Loucy (cell line): ENCODE results near the gene VCL.

Experiments used
- H2AFZ ChIP-seq: fragments of 200-600 bp; sonication (generic); 2 replicates; pipeline ENCODE4 v1.6.0; 2016; ENCODE audit warnings: antibody characterized with exemption, mild to moderate bottlenecking, low read length, moderate library complexity
- H3F3A ChIP-seq: fragments of 200-600 bp; 2 replicates; pipeline ENCODE4 v1.6.0; 2016; ENCODE audit warnings: antibody characterized with exemption, low read depth, mild to moderate bottlenecking
- H3K27me3 ChIP-seq: fragments of 200-600 bp; sonication (generic); 2 replicates; pipeline ENCODE4 v1.6.1; 2014; ENCODE audit warnings: low read length, mild to moderate bottlenecking; ENCODE audit not compliant: insufficient read depth, poor library complexity, severe bottlenecking
- H3K36me3 ChIP-seq: fragments of 200-600 bp; sonication (generic); 2 replicates; pipeline ENCODE4 v1.6.1; 2016; ENCODE audit warnings: low read length; ENCODE audit not compliant: insufficient read depth
- H3K4me1 ChIP-seq: fragments of 200-600 bp; sonication (generic); 2 replicates; pipeline ENCODE4 v1.5.1; 2014; ENCODE audit warnings: low read length, mild to moderate bottlenecking; ENCODE audit not compliant: insufficient read depth, poor library complexity, severe bottlenecking
- H3K4me2 ChIP-seq: fragments of 200-600 bp; sonication (generic); 2 replicates; pipeline ENCODE4 v1.6.0; 2014; ENCODE audit warnings: antibody characterized with exemption, low read length, low read depth, mild to moderate bottlenecking; ENCODE audit not compliant: poor library complexity, severe bottlenecking
- H3K4me3 ChIP-seq: fragments of 200-600 bp; sonication (generic); 2 replicates; pipeline ENCODE4 v1.5.1; 2014; ENCODE audit warnings: low read length, mild to moderate bottlenecking, mixed read lengths; ENCODE audit not compliant: poor library complexity, severe bottlenecking
- H3K79me2 ChIP-seq: fragments of 200-600 bp; sonication (generic); 2 replicates; pipeline ENCODE4 v1.6.1; 2014; ENCODE audit warnings: low read length; ENCODE audit not compliant: insufficient read depth
- H3K9ac ChIP-seq: fragments of 200-600 bp; sonication (generic); 2 replicates; pipeline ENCODE4 v1.6.0; 2014; ENCODE audit warnings: mild to moderate bottlenecking, low read depth, low read length, moderate library complexity; ENCODE audit not compliant: poor library complexity, severe bottlenecking
- H3K9me2 ChIP-seq: fragments of 200-600 bp; sonication (generic); replicated peaks from 2 replicates; pipeline ENCODE4 v1.6.1; 2016; ENCODE audit warnings: low read depth, low read length, mixed read lengths
- H3K9me3 ChIP-seq: fragments of 200-600 bp; sonication (generic); 2 replicates; pipeline ENCODE4 v1.6.1; 2014; ENCODE audit warnings: mild to moderate bottlenecking, antibody characterized with exemption, low read length, low read depth; ENCODE audit not compliant: insufficient read depth
- H4K20me1 ChIP-seq: fragments of 200-600 bp; sonication (generic); 2 replicates; pipeline ENCODE4 v1.6.0; 2014; ENCODE audit warnings: antibody characterized with exemption, low read length, mild to moderate bottlenecking; ENCODE audit not compliant: insufficient read depth, poor library complexity, severe bottlenecking
- CTCF ChIP-seq: fragments of 200-600 bp; sonication (generic); conservative IDR thresholded peaks from 2 replicates; pipeline ENCODE4 v1.5.1; 2014; ENCODE audit warnings: mild to moderate bottlenecking, antibody characterized with exemption, low read length
- EZH2phosphoT487 ChIP-seq: fragments of 200-600 bp; IDR thresholded peaks from 2 replicates; pipeline ENCODE4 v1.6.1; 2018; ENCODE audit warnings: antibody characterized with exemption, mild to moderate bottlenecking, moderate library complexity, borderline replicate concordance

The VCL gene

GRCh38 chr10:74117738-74118137 is 119.8 kb downstream of the VCL start:
- no peak overlapping the region for H3K4me3 ChIP-seq
- peaks cover 90% of the 10 kb centered on the region; the same call in 1 of the 2 replicates for H3K36me3 ChIP-seq
- no peak for TF ChIP-seq EZH2phosphoT487
- no peak for TF ChIP-seq CTCF
- no peaks in the 10 kb centered on the region for H3K9me3 ChIP-seq
- no peaks in the 10 kb centered on the region for H3F3A ChIP-seq
- no peak overlapping the region for H3K4me2 ChIP-seq
- no peaks in the 10 kb centered on the region for H3K4me1 ChIP-seq
- H2AFZ ChIP-seq = no peak overlapping the region
- no peaks in the 10 kb centered on the region for H3K27me3 ChIP-seq
- no peaks in the 10 kb centered on the region for H3K79me2 ChIP-seq
- no peaks in the 10 kb centered on the region for H3K9me2 ChIP-seq
- no peak overlapping the region for H3K9ac ChIP-seq
- H4K20me1 ChIP-seq = no peaks in the 10 kb centered on the region

GRCh38 chr10:74118804-74119203 is 120.9 kb downstream of the VCL start:
- H3K4me3 ChIP-seq = no peak overlapping the region
- no peaks in the 10 kb centered on the region for H3K27me3 ChIP-seq
- H3K4me1 ChIP-seq = no peaks in the 10 kb centered on the region
- H2AFZ ChIP-seq = no peak overlapping the region
- no peaks in the 10 kb centered on the region for H3K9me3 ChIP-seq
- no peaks in the 10 kb centered on the region for H3K9me2 ChIP-seq
- H3F3A ChIP-seq = no peaks in the 10 kb centered on the region
- TF ChIP-seq EZH2phosphoT487 (no peak), CTCF (no peak)
- H3K9ac ChIP-seq = no peak overlapping the region
- no peaks in the 10 kb centered on the region for H4K20me1 ChIP-seq
- no peak overlapping the region for H3K4me2 ChIP-seq
- no peaks in the 10 kb centered on the region for H3K79me2 ChIP-seq
- H3K36me3 ChIP-seq = peaks cover 90% of the 10 kb centered on the region; the same call in 1 of the 2 replicates

GRCh38 chr10:74120911-74121310 is 123.0 kb downstream of the VCL start:
- Histone ChIP-seq H2AFZ (no peak overlapping the region), H3K9ac (no peak overlapping the region), H3K27me3 (no peaks in the 10 kb centered on the region), H3K9me3 (no peaks in the 10 kb centered on the region), H3K4me3 (no peak overlapping the region), H3K4me1 (no peaks in the 10 kb centered on the region), H3K4me2 (no peak overlapping the region), H4K20me1 (no peaks in the 10 kb centered on the region), H3K79me2 (no peaks in the 10 kb centered on the region), H3F3A (no peaks in the 10 kb centered on the region), H3K36me3 (peaks cover 91% of the 10 kb centered on the region), H3K9me2 (no peaks in the 10 kb centered on the region)
- TF ChIP-seq EZH2phosphoT487 (no peak), CTCF (no peak)
